Osteocyte (in vitro differentiated cells): ENCODE results near the gene GMDS. TPM values are rescaled to one million over a fixed set of nuclear protein-coding genes. Genes with fewer than 3 reads are reported as not detected.
A peak's percentile ranks its signal among the peaks of the same experiment; 100 is the strongest.

Source experiments
- DNase-seq: peaks from one replicate; pipeline ENCODE4 v3.0.0; 2021; ENCODE audit warnings: mixed read lengths; ENCODE audit not compliant: unreplicated experiment; ENCODE audit errors: extremely low spot score
- H3K27ac Mint-ChIP-seq: one replicate; pipeline ENCODE4 v1.8.0; 2021; ENCODE audit warnings: mild to moderate bottlenecking, mixed read lengths; ENCODE audit not compliant: unreplicated experiment
- H3K27me3 Mint-ChIP-seq: one replicate; pipeline ENCODE4 v1.8.0; 2021; ENCODE audit warnings: mixed read lengths; ENCODE audit not compliant: unreplicated experiment
- H3K36me3 Mint-ChIP-seq: one replicate; pipeline ENCODE4 v1.8.0; 2021; ENCODE audit warnings: mixed read lengths; ENCODE audit not compliant: unreplicated experiment
- H3K4me1 Mint-ChIP-seq: one replicate; pipeline ENCODE4 v1.8.0; 2021; ENCODE audit warnings: mixed read lengths; ENCODE audit not compliant: unreplicated experiment
- H3K4me3 Mint-ChIP-seq: one replicate; pipeline ENCODE4 v1.8.0; 2021; ENCODE audit warnings: mild to moderate bottlenecking, moderate library complexity, mixed read lengths; ENCODE audit not compliant: unreplicated experiment
- H3K9me3 Mint-ChIP-seq: one replicate; pipeline ENCODE4 v1.8.0; 2021; ENCODE audit warnings: mixed read lengths; ENCODE audit not compliant: unreplicated experiment
- total RNA-seq: library from RNA; stranded (reverse); gene quantifications from 2 replicates; pipeline ENCODE4 v1.2.1, GENCODE V29; 2021
- TF ChIP-seq, protein P1 (sequence below): fragments of 200-600 bp; sonication (generic); IDR thresholded peaks from 2 replicates; pipeline ENCODE4 v1.5.0; 2021; ENCODE audit warnings: antibody characterized with exemption, mild to moderate bottlenecking, moderate library complexity

GMDS gene
- total RNA-seq, 1 donor from 2014 or later: 30.7 TPM

DNA sequence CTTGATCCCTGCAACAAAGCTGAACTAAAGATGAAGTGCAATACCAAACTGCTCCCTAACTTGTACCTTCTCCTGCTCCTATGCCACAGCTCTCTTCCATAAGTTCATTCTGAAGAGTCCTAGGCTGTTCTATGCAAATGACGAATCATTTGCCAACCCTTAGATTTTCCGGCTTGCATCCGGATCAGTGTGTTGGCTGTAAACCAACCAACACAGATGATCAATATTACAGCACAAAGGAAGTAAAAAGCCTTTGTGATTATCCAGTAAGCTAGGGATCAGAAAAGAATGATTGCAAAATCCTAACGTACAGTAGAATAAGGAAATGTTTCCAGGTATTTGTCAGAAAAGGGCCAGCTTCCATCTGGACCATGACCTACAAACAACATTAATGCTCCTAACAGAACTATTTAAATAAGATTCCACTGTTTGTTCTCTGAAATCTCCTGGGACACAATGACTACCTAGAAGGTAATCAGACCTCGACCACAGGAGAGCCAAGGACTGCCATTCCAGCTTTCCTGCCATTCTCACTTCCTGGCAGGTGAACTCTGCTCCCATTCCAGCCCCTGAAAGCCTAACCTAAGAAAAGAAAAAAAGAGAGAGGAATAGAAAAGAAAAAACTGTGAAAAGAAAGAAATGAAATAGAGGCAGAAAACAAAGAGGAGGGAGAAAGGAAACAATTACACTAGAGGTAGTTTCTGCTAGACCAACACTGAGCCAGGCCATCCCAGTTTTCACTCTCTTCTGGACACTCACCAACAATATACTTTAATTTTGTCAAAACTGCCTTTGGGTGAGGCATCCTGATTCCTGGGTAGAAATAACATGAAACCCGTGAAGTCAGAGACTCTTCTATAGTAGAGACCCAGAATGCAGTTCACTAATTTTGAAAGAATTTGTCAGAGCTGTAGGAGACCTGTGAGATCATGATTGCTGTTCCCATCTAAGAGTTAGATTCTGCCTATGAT lies 19.7 kb downstream of the GMDS start:
- no peaks in the 10 kb centered on the region for H3K27me3 Mint-ChIP-seq
- no peak for DNase-seq
- H3K36me3 Mint-ChIP-seq: no peaks in the 10 kb centered on the region
- H3K4me1 Mint-ChIP-seq: peaks cover 19% of the 10 kb centered on the region
- peaks cover 5% of the 10 kb centered on the region for H3K9me3 Mint-ChIP-seq
- no peak overlapping the region for H3K4me3 Mint-ChIP-seq
- TF ChIP-seq, protein P1, sequence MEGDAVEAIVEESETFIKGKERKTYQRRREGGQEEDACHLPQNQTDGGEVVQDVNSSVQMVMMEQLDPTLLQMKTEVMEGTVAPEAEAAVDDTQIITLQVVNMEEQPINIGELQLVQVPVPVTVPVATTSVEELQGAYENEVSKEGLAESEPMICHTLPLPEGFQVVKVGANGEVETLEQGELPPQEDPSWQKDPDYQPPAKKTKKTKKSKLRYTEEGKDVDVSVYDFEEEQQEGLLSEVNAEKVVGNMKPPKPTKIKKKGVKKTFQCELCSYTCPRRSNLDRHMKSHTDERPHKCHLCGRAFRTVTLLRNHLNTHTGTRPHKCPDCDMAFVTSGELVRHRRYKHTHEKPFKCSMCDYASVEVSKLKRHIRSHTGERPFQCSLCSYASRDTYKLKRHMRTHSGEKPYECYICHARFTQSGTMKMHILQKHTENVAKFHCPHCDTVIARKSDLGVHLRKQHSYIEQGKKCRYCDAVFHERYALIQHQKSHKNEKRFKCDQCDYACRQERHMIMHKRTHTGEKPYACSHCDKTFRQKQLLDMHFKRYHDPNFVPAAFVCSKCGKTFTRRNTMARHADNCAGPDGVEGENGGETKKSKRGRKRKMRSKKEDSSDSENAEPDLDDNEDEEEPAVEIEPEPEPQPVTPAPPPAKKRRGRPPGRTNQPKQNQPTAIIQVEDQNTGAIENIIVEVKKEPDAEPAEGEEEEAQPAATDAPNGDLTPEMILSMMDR: no peak
- no peak overlapping the region for H3K27ac Mint-ChIP-seq

DNA sequence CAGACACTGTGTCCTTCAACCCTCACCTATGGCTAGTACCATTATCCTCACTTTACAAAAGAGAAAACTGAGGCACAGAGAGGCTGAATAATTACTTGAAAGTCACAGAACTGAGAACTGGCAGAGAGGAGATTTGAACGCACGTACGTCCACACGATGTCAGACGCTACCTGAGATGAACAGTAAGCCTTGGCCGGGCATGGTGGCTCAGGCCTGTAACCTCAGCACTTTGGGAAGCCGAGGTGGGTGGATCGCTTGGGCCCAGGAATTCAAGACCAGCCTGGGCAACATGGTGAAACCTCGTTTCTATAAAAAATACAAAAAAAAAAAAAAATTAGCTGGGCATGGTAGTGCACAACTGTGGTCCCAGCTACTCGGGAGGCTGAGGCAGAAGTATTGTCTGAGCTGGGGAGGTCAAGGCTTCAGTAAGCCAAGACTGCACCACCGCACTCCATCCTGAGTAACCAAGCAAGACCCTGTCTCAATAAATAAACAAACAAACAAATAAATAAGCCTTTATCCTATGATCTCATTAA lies 20.5 kb downstream of the GMDS start:
- H3K4me1 Mint-ChIP-seq: peaks cover 18% of the 10 kb centered on the region
- DNase-seq: no peak
- H3K9me3 Mint-ChIP-seq: peaks cover 2% of the 10 kb centered on the region
- H3K27ac Mint-ChIP-seq: no peak overlapping the region
- no peak overlapping the region for H3K4me3 Mint-ChIP-seq
- TF ChIP-seq, protein P1: no peak
- no peaks in the 10 kb centered on the region for H3K27me3 Mint-ChIP-seq
- no peaks in the 10 kb centered on the region for H3K36me3 Mint-ChIP-seq

DNA sequence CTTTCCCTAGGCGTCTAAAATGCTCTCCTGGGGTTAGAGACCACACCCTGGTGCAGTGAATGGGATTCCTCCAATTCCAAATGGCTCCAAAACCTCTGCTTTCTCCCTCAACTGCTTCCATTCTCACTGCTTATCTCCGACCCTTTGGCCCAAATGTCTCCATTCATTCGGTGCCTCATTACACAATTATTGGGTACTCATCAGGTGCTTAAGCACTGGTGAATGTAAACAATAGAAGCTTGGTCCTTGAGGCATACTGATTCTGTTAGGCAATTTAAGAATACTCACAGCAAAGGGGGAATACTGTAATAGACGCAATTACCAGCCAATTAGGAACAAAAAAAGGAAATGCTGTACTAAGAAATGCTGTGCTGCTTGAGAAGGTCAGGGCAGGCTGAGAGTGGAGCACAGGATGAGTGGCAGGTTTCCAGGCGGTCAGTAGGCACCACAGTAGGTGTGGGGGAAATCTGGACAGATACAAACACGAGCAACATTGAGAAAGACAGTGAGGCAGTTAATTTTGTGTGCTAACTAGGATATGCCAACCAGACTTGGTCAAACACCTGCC lies 23.0 kb downstream of the GMDS start:
- H3K4me3 Mint-ChIP-seq: peak overlapping the region; percentile 64
- H3K9me3 Mint-ChIP-seq: no peaks in the 10 kb centered on the region
- no peaks in the 10 kb centered on the region for H3K36me3 Mint-ChIP-seq
- DNase-seq: no peak
- H3K4me1 Mint-ChIP-seq: peaks cover 18% of the 10 kb centered on the region
- TF ChIP-seq, protein P1: no peak
- no peaks in the 10 kb centered on the region for H3K27me3 Mint-ChIP-seq
- H3K27ac Mint-ChIP-seq: peak overlapping the region; percentile 60

DNA sequence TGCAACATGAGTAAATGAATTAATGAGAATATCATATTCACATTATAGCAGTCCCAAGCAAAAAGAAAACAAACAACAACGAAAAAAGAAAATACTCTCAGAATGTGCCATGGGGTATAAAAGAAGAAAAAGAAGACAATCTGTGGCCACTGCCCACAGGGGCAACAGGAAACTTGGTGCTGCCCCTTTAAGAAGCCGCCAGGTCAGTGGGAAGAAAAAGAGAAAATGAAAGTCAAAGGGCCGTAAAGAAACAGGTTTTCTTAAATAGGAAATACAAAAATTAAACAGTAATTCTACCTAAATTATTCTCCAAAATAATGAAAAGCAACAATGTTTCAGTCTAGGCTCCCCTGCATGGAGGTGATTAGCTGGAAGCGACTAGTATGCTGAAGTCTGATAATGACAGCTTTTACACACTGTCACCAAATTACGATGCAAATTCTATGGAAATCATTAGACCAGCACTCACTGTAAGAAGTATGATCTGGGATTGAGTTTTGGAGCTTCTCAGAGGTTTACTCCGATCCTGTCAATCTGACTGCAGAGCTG lies 23.6 kb downstream of the GMDS start:
- TF ChIP-seq, protein P1: no peak

DNA sequence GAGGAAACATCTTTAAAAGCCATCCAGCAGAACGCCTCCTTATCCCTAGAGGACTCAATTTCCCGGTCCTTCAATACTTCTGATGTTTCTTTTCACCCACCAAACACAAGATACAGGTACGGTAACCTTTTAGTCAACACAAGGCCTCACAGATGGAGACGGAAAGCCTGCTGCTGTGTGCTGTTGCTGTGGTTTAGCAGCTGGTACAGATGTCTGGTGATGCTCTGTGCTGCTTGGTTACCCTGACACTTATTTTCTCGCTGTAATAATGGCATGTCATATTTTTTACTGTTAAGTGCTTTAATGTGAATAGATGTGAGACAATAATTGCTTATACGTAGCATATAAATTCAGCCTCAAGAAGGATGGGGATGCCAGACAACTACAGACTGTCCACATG lies 25.3 kb downstream of the GMDS start:
- Mint-ChIP-seq H3K4me1 (peaks cover 16% of the 10 kb centered on the region), H3K27me3 (no peaks in the 10 kb centered on the region), H3K36me3 (no peaks in the 10 kb centered on the region), H3K4me3 (no peak overlapping the region), H3K9me3 (no peaks in the 10 kb centered on the region), H3K27ac (no peak overlapping the region)
- no peak for DNase-seq
- TF ChIP-seq, protein P1: no peak

More for the DNA sequence above, 23.6 kb downstream of the GMDS start:
- Mint-ChIP-seq H3K27ac (peak overlapping the region; percentile 60), H3K9me3 (no peaks in the 10 kb centered on the region), H3K27me3 (no peaks in the 10 kb centered on the region), H3K4me1 (peaks cover 18% of the 10 kb centered on the region), H3K36me3 (no peaks in the 10 kb centered on the region), H3K4me3 (peak overlapping the region; percentile 64)
- no peak for DNase-seq
